Measurements from ENCODE around the gene DEF6.
"Not testable (repeated sequence)": the region's sequence is repeated elsewhere in the genome, so short reads cannot be mapped to it uniquely, and the experiment has no call there.

Gene DEF6

GRCh38 chr6:35311390-35312075, 13.9 kb downstream of the DEF6 start:
- no peak for DNase-seq

- no peak for DNase-seq
Measured at GRCh38 chr6:35312076-35312800, 14.6 kb downstream of the DEF6 start.

DNA sequence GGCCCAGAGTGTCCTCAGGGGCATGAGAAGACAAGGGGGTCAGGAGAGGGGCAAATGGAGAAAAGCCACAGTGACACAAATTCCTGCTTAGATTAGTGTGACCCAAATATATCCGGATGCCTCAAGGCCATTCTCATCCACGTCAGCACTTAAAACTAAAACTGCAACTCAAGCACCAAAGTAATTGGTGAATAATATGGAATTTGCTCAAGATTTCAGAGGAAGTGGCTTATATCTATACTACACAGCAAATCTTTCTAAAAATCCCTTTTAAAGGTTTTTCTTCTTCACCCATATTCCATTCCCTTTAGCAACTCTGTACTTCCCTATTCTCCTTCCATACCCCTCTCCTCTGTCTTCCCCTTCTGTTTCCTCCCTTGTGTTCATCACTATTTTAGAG, 15.2 kb downstream of the DEF6 start:
- DNase-seq, result no peak

DNA sequence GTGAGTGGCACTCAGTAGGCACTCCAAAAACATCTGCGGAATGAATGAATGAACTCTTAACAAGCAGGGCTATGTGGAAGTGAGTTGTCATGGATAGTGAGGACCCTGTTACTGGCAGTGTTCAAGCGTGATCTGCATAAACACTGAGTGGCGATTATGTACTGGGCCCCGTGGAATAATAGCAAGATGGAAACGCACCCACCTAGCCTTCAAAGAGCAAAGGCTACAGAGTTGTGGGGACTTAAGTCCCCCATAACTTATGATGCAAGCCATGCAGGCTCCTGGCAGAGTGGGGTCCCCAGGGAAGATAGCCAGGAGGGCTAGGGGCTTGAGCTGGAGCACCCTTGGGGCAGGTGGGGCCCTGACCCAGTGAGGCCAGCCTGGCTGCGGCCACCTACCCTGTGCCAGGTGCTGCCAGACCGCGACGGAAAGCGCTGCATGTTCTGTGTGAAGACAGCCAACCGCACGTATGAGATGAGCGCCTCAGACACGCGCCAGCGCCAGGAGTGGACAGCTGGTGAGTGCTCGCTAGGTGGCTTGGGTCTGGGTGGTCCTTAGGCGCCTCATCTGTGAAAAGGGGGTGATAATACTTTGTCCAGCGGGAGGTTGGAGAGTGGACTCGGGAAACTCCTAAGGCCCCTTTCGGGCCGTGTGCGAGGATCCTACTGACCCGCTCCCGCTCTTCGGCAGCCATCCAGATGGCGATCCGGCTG, 20.0 kb downstream of the DEF6 start:
- DNase-seq, result no peak

DNA sequence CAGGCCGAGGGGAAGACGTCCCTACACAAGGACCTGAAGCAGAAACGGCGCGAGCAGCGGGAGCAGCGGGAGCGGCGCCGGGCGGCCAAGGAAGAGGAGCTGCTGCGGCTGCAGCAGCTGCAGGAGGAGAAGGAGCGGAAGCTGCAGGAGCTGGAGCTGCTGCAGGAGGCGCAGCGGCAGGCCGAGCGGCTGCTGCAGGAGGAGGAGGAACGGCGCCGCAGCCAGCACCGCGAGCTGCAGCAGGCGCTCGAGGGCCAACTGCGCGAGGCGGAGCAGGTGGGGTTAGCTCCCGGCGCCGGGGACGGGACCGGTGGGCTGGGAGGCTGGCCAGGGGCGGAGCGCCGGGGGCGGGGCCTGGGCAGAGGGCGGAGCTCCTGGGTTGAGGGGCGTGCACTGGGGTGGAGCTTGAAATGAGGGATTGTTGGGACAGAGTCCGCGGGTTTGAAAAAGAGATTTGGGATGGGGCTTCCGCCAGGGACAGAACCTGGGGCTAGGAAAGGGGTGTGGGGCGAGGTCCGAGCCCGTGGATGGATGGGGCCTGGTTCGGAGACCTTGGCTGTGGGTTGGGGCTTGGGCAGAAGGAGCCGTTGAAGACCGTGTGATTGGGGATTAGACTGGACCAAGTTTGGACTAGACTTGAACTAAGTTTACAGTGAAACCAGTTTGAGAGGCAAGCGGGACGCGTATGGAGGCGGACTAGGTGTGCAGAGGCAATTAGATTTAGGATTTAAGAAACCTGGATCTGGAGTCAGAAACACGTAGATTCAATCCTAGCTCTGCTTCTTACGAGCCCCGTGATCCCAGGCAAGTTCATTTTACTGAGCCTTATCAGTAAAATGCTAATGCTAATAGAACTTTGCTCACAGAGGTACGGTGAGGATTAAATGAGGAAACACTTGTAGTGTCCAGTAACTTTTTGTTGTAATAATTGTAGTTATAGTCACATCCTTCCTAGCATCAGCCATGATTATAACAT, 20.9 kb downstream of the DEF6 start:
- peak; percentile 87 for DNase-seq

DNA sequence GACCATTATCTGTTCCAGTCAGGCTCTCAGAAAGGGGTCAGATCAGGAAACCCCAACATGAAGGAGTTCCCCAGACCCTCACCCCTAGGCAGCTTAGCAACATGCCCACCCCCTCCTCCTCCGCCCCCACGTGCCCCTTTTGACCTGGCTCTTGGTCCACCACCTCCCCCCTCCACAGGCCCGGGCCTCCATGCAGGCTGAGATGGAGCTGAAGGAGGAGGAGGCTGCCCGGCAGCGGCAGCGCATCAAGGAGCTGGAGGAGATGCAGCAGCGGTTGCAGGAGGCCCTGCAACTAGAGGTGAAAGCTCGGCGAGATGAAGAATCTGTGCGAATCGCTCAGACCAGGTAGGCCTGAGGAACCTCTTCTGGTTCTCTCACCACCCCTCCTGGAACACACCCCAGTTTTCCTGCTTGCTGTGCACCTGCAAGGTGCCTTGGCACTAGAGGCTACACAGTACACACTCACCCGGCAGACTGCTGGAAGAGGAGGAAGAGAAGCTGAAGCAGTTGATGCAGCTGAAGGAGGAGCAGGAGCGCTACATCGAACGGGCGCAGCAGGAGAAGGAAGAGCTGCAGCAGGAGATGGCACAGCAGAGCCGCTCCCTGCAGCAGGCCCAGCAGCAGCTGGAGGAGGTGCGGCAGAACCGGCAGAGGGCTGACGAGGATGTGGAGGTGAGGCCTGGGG, 21.9 kb downstream of the DEF6 start:
- no peak for DNase-seq

- no peak for DNase-seq
Measured at GRCh38 chr6:35320031-35320410, 22.4 kb downstream of the DEF6 start.

- no peak for DNase-seq
Measured at GRCh38 chr6:35321091-35321490, 23.5 kb downstream of the DEF6 start.

DNA sequence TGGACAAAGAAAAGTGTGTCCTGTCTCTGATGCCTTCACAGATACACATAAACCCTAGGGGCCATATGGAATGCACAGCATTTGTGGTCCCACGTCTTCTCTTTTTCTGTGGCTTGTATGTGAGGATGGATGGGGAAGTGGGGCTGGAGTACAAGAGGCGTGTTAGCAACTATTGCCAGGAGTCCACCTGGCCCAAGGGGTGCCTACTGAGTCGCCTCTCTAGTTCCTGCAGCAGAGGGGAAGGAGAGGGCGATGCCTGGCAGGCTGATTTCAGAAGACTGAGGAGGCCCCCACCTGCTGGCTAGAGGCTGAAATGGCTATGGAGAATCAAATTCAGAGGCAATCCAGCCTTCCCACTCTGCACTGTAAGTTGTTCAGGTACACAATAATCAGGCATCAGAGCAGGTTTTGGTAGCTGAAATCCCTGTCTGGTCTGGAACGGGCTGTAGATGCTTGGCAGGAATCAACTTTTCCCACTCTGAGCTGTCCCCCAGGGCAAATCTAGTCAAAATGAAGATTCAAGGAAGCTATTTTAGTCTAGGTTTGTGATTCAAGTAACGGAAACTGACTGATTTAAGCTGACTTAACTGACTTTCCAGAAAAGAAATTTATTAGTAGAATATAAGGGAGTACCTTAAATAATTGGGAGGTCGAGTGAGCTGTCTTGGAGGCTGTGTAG, 29.9 kb downstream of the DEF6 start:
- DNase-seq, result peak; percentile 61

DNA sequence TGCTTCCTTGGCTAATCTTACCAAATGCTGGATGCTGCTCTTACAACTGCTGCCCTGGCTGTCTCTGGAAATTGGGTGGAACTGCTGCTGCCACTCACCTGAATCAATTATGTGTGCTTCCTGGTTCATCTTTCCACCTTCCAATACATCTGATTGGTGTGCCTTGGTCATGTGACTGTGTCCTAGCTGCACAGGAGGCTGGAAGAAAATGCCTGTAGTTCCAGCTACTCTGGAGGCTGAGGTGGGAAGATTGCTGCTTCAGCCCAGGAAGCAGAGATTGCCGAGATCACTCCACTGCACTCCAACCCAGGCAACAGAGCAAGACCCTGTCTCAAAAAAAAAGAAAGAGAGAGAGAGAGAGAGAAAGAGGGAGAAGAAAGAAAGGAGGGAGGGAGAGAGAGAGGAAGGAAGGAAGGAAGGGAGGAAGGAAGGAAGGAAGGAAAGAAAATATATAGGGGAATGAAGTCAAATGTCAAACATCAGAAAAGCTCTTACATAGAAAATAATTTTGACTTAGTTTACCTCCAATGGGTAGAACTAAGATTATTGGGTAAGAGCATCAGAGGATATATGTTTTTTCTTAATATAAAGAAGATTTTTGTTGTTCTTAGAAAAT, 30.6 kb downstream of the DEF6 start:
- no peak for DNase-seq

- not testable (repeated sequence) for DNase-seq
Measured at GRCh38 chr6:35328965-35329364, 31.3 kb downstream of the DEF6 start.

DNA sequence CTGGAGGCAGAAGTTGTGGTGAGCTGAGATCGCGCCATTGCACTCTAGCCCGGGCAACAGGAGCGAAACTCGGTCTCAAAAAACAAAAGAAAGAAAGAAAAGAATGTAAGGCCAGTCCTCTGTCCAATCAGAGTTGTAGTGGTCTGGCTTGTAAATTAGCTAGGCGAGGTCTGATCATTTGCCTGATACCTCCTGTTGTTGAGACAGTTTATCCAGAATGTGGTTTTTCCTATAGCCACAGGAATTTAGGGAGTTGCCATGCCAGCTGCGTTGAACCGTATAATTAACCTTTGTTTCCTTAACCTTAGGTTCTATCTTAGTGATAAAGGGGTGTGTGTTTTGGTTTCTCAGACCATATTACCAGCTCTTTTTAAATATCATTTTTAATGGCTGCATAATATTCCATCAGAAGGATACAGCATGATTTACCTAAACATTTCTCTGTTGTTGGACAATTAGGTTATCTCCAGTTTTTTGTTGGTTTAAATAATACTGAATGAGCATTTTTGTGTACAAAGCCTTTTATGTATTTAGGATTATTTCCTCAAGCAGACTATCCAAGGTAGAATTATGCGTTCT, 33.0 kb downstream of the DEF6 start:
- no peak for DNase-seq

GRCh38 chr6:35332074-35332887, 34.7 kb downstream of the DEF6 start:
- DNase-seq, result peak; percentile 15

DNA sequence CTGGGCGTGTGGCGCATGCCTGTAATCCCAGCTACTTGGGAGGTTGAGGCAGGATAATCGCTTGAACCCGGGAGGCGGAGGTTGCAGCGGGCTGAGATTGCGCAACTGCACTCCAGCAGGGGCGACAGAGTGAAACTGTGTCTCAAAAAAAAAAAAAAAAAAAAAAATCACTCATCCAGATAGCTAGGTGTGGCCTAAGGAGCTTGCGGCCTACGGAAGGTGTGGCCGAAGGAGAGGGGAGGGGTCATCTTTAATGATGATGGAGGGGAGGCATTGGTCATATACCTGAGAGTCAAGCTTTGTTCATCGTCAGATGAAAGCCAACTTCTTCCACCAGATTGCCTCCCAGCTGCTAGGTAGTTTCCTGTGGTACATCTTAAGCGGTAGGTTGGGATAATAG, 43.9 kb downstream of the DEF6 start:
- DNase-seq, result no peak

GRCh38 chr6:35342258-35343091, 44.9 kb downstream of the DEF6 start, which contains the start of gene PPARD:
Gene PPARD, plus strand, starts transcription at chr6:35342558. Its CDS starts 68,530 bp downstream, at chr6:35411088.
- peak; percentile 96 for DNase-seq

- DNase-seq, result peak; percentile 49
Measured at GRCh38 chr6:35343092-35343834, 45.6 kb downstream of the DEF6 start.

DNA sequence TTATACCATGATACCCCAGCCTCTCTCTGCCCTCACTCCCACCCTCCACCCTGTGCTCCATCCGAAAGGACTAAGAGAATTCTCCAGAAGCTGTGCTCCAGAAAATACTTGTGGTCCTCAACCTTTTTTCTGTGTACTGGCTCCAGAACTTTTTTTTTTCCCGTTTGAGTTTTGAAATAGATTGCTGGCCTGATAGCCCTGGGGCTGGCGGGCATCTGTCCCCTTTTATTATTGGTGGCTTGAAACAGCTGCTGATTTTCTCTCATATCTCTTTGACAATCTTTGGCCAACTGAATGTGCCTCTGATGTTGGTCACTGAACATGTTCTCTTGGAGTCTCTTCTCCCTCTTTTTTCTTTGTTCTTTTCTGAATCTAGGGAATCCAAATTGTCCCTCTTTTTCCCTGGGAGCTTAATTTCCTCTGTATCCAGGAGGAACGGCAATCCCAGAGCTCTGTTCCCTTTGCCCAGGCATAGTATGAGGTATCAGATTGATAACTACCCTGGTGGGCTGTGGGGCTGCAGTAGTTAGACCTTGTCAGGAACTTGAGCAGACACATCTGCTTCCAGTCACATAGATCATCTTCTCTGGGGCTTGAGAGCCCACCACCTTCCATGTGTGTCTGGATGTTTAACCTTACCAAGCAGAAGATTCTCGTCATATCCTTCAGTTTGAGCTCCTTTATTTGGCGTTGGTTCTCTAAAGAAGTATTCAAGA, 46.4 kb downstream of the DEF6 start:
- DNase-seq, result no peak

Measured in EL (cell line).